OCI-LY1 (cell line): ENCODE results near the gene KRT8.

Experiments
- H2AFZ ChIP-seq: fragments of 200-600 bp; sonication (generic), shearing (Covaris generic); 2 replicates; pipeline ENCODE4 v1.6.0; 2014; ENCODE audit warnings: antibody characterized with exemption, mild to moderate bottlenecking, low read length
- H3F3A ChIP-seq: fragments of 200-600 bp; sonication (generic), shearing (Covaris generic); 2 replicates; pipeline ENCODE4 v1.6.0; 2014; ENCODE audit warnings: mild to moderate bottlenecking, antibody characterized with exemption, low read length, moderate library complexity; ENCODE audit not compliant: insufficient read depth
- H3K27ac ChIP-seq: fragments of 200-600 bp; sonication (generic); 2 replicates; pipeline ENCODE4 v1.5.1; 2014; ENCODE audit warnings: low read length, mixed run types, mild to moderate bottlenecking, low read depth; ENCODE audit not compliant: poor library complexity, severe bottlenecking
- H3K27me3 ChIP-seq: fragments of 200-600 bp; sonication (generic); 2 replicates; pipeline ENCODE4 v1.6.0; 2014; ENCODE audit warnings: antibody characterized with exemption, mild to moderate bottlenecking, low read length, moderate library complexity; ENCODE audit not compliant: insufficient read depth
- H3K36me3 ChIP-seq: fragments of 200-600 bp; sonication (generic); 2 replicates; pipeline ENCODE4 v1.6.1; 2014; ENCODE audit warnings: mild to moderate bottlenecking, antibody characterized with exemption, low read length, moderate library complexity, mixed read lengths; ENCODE audit not compliant: insufficient read depth
- H3K4me1 ChIP-seq: fragments of 200-600 bp; sonication (generic); 2 replicates; pipeline ENCODE4 v1.5.1; 2014; ENCODE audit warnings: mild to moderate bottlenecking, low read length, moderate library complexity; ENCODE audit not compliant: insufficient read depth, severe bottlenecking
- H3K4me2 ChIP-seq: fragments of 200-600 bp; sonication (generic), shearing (Covaris generic); 2 replicates; pipeline ENCODE4 v1.6.1; 2014; ENCODE audit warnings: low read length
- H3K4me3 ChIP-seq: fragments of 200-600 bp; sonication (generic); 2 replicates; pipeline ENCODE4 v1.5.1; 2014; ENCODE audit warnings: low read length, low read depth, mild to moderate bottlenecking, mixed read lengths; ENCODE audit not compliant: poor library complexity, severe bottlenecking
- H3K79me2 ChIP-seq: fragments of 200-600 bp; shearing (Covaris generic); 2 replicates; pipeline ENCODE4 v1.6.1; 2016; ENCODE audit warnings: mixed run types, low read length, mixed read lengths; ENCODE audit not compliant: insufficient read depth
- H3K9ac ChIP-seq: fragments of 200-600 bp; sonication (generic), shearing (Covaris generic); 2 replicates; pipeline ENCODE4 v1.6.1; 2014; ENCODE audit warnings: mild to moderate bottlenecking, low read length, mixed read lengths
- H3K9me2 ChIP-seq: fragments of 200-600 bp; sonication (generic), shearing (Covaris generic); 2 replicates; pipeline ENCODE4 v1.6.1; 2014; ENCODE audit warnings: low read depth, mild to moderate bottlenecking, low read length, mixed read lengths
- H3K9me3 ChIP-seq: fragments of 200-600 bp; shearing (Covaris generic); 2 replicates; pipeline ENCODE4 v1.6.1; 2014; ENCODE audit warnings: low read length, mixed read lengths
- H4K20me1 ChIP-seq: fragments of 200-600 bp; sonication (generic), shearing (Covaris generic); 2 replicates; pipeline ENCODE4 v1.6.0; 2016; ENCODE audit warnings: mild to moderate bottlenecking, low read length; ENCODE audit not compliant: insufficient read depth
- CTCF ChIP-seq: fragments of 200-600 bp; sonication (generic), shearing (Covaris generic); IDR thresholded peaks from 2 replicates; pipeline ENCODE4 v1.5.1; 2017; ENCODE audit warnings: mild to moderate bottlenecking, antibody characterized with exemption, low read length, moderate library complexity, mixed read lengths
- EZH2 ChIP-seq: fragments of 200-600 bp; sonication (generic), shearing (Covaris generic); IDR thresholded peaks from 2 replicates; pipeline ENCODE4 v1.8.0; 2017; ENCODE audit warnings: borderline replicate concordance, mixed run types, mild to moderate bottlenecking, antibody characterized with exemption, low read length, moderate library complexity, mixed read lengths

Gene KRT8

DNA sequence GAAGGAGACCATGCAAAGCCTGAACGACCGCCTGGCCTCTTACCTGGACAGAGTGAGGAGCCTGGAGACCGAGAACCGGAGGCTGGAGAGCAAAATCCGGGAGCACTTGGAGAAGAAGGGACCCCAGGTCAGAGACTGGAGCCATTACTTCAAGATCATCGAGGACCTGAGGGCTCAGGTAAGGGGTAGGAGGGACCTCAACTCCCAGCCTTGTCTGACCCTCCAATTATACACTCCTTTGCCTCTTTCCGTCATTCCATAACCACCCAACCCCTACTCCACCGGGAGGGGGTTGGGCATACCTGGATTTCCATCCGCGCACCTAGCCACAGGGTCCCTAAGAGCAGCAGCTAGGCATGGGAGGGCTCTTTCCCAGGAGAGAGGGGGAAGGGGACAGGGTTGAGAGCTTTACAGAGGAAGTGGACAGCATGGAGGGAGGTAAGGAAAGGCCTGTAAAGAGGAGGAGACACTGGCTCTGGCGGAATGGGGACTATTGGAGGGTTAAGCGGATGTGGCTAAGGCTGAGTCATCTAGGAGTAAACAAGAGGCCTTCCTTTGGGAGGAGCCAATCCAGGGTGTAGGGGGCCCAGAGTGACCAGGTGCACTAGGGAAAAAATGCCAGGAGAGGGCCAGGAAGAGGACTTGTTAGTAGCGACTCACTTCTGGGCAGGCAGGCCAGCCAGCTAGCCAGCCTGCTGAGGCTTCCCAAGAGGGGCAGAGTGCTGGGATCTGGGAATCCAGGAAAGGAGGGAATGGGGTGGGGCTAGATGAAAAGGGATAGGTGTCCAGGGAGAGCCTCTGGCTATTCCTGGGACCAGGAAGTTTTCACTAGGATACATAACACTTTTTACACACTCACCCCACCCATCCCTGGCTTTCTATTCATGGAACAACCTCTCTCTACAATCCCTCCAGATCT lies 44.8 kb upstream of the KRT8 start:
- no peak overlapping the region for H3K9ac ChIP-seq
- H3K79me2 ChIP-seq, result no peaks in the 10 kb centered on the region
- no peaks in the 10 kb centered on the region for H3F3A ChIP-seq
- H3K4me1 ChIP-seq, result peaks cover 4% of the 10 kb centered on the region
- no peaks in the 10 kb centered on the region for H3K9me2 ChIP-seq
- H2AFZ ChIP-seq, result no peak overlapping the region
- no peak for TF ChIP-seq CTCF
- no peak overlapping the region for H3K4me2 ChIP-seq
- no peaks in the 10 kb centered on the region for H4K20me1 ChIP-seq
- no peaks in the 10 kb centered on the region for H3K36me3 ChIP-seq
- 0 out of 2 replicates have a peak, but pooled peaks cover 3% of the 10 kb centered on the region for H3K27me3 ChIP-seq
- no peak overlapping the region for H3K4me3 ChIP-seq
- H3K9me3 ChIP-seq, result no peaks in the 10 kb centered on the region
- no peak overlapping the region for H3K27ac ChIP-seq

GRCh38 chr12:52947738-52948423 lies 43.0 kb upstream of the KRT8 start:
- H3F3A ChIP-seq, result no peaks in the 10 kb centered on the region
- peaks cover 4% of the 10 kb centered on the region for H3K4me1 ChIP-seq
- H3K4me2 ChIP-seq, result no peak overlapping the region
- no peaks in the 10 kb centered on the region for H3K79me2 ChIP-seq
- H3K27ac ChIP-seq, result no peak overlapping the region
- no peaks in the 10 kb centered on the region for H4K20me1 ChIP-seq
- TF ChIP-seq CTCF (no peak), EZH2 (no peak)
- no peaks in the 10 kb centered on the region for H3K9me3 ChIP-seq
- no peaks in the 10 kb centered on the region for H3K9me2 ChIP-seq
- no peak overlapping the region for H3K4me3 ChIP-seq
- no peaks in the 10 kb centered on the region for H3K36me3 ChIP-seq
- no peak overlapping the region for H2AFZ ChIP-seq
- H3K27me3 ChIP-seq, result 0 out of 2 replicates have a peak, but pooled peaks cover 8% of the 10 kb centered on the region
- no peak overlapping the region for H3K9ac ChIP-seq

DNA sequence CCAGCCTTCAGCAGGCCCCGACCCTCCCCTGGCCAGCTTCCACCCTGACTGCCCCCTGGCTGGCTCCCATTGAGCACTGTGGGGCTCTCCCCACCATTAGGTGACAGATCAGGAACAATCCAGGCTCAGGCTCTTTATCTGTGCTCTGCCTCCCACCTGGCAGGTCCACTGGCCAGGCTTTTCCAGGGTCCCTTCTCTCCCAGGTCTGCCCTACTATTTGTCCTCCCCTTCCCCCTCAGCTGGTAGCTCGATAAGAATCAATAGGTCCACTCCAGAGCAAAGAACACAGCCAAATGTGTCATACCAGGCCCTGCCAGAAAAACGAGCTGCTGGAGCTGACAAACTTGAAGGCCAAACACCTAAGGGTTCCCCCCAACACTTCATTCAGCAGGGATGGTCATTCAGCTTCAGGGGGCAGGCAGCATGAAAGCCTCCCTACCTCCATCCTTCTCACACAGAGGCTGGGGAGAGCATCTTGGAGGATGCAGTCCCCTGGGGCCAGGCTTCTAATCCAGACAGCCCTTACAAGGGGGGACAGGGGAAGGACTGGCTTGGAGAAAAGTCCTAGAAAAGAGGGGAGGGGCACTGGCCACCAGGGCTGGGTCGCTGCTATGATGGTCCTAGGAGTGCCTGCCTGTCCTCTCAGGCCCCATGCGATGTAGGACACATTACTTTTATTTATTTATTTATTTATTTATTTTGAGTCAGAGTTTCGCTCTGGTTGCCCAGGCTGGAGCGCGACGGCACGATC lies 42.1 kb upstream of the KRT8 start:
- Histone ChIP-seq H3K79me2 (no peaks in the 10 kb centered on the region), H2AFZ (no peak overlapping the region), H3K4me1 (no peaks in the 10 kb centered on the region), H3K4me2 (no peak overlapping the region), H3K27me3 (0 out of 2 replicates have a peak, but pooled peaks cover 8% of the 10 kb centered on the region), H3K9ac (no peak overlapping the region), H3K4me3 (no peak overlapping the region), H3K9me3 (no peaks in the 10 kb centered on the region), H3K27ac (no peak overlapping the region), H4K20me1 (no peaks in the 10 kb centered on the region), H3K9me2 (no peaks in the 10 kb centered on the region), H3F3A (no peaks in the 10 kb centered on the region), H3K36me3 (no peaks in the 10 kb centered on the region)
- TF ChIP-seq EZH2 (no peak), CTCF (no peak)
